Activated naive CD8-positive, alpha-beta T cell treated with anti-CD3 and anti-CD28 coated beads, Interleukin-2, amount 10 ng/mL, durations not matched to agents 7 days and 5 days (primary cell): ENCODE data around the gene PRRT3. TPM values are rescaled to one million over a fixed set of nuclear protein-coding genes. Genes with fewer than 3 reads are reported as not detected.
"Not testable (repeated sequence)": the region's sequence is repeated elsewhere in the genome, so short reads cannot be mapped to it uniquely, and the experiment has no call there.

Source experiments
- ATAC-seq: fragments of 150-1000 bp; cut with Tn5 transposase; one replicate; pipeline ENCODE4 v1.10.0; 2021; ENCODE audit warnings: low read depth, moderate library complexity
- POLR2A ChIA-PET: fragments of 350-600 bp; sonication (Branson Sonifier 250); formaldehyde crosslinking; loops from one replicate; lab custom pipeline; 2021; ENCODE audit warnings: antibody characterized with exemption; lab: Charles Lee
- DNase-seq: peaks from one replicate; pipeline ENCODE4 v3.0.0; 2021
- H3K27ac Mint-ChIP-seq: one replicate; pipeline ENCODE4 v1.8.0; 2022; ENCODE audit warnings: mild to moderate bottlenecking, mixed read lengths
- H3K27me3 Mint-ChIP-seq: one replicate; pipeline ENCODE4 v1.8.0; 2022; ENCODE audit warnings: mild to moderate bottlenecking, moderate library complexity, mixed read lengths
- H3K36me3 Mint-ChIP-seq: one replicate; pipeline ENCODE4 v1.8.0; 2021; ENCODE audit warnings: mild to moderate bottlenecking, mixed read lengths
- H3K4me1 Mint-ChIP-seq: one replicate; pipeline ENCODE4 v1.8.0; 2021; ENCODE audit warnings: mixed read lengths
- H3K4me3 Mint-ChIP-seq: one replicate; pipeline ENCODE4 v1.8.0; 2022; ENCODE audit warnings: mild to moderate bottlenecking, moderate library complexity, mixed read lengths
- H3K9me3 Mint-ChIP-seq: one replicate; pipeline ENCODE4 v1.8.0; 2021; ENCODE audit warnings: mixed read lengths
- total RNA-seq, 2 experiments: library from RNA; stranded (reverse); gene quantifications; one replicate each; pipeline ENCODE4 v1.2.3, GENCODE V29; 2021

Gene PRRT3
- total RNA-seq, 2 experiments from 2014 or later = 5.3 to 5.9 TPM

DNA sequence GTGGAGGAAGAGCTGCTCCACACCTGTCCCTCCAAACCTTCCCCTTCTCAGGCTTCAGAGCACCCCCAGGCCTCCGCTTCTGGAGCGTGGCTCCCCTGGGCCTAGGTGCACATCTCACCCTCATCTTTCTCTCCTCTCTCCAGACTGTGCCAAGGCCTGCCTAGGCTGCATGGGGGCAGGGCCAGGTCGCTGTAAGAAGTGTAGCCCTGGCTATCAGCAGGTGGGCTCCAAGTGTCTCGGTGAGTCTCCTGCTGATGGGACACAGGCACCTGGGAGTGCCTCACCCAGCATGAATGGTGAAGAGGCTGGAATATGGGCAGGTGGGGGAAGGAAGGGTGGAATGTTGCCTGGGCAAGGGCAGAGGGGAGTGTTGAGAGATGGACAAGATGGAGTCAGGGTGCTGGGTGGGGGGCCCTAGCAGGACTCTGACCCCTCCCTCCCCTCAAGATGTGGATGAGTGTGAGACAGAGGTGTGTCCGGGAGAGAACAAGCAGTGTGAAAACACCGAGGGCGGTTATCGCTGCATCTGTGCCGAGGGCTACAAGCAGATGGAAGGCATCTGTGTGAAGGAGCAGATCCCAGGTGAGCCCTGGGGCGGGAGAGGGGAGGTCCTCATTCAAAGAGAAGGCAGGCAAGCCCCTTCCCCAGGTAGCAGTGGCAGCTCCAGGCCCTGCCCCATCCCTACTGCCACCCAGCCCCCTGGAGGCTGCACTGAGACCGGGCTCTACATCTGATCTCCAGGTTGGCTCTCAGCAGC, 9.1 kb downstream of the PRRT3 start:
- ATAC-seq (no peak), DNase-seq (no peak)
- POLR2A ChIA-PET = interaction anchor here (0.8 to 1.6 kb wide), 3 partner anchors 9 to 31 kb away, joined by 3 to 7 read pairs (median 3); partner anchors contain the start of gene PRRT3
- peaks cover 3% of the 10 kb centered on the region for H3K36me3 Mint-ChIP-seq
- no peak overlapping the region for H3K4me3 Mint-ChIP-seq
- H3K27me3 Mint-ChIP-seq = no peaks in the 10 kb centered on the region
- H3K27ac Mint-ChIP-seq = no peak overlapping the region
- H3K4me1 Mint-ChIP-seq = no peaks in the 10 kb centered on the region
- no peaks in the 10 kb centered on the region for H3K9me3 Mint-ChIP-seq

DNA sequence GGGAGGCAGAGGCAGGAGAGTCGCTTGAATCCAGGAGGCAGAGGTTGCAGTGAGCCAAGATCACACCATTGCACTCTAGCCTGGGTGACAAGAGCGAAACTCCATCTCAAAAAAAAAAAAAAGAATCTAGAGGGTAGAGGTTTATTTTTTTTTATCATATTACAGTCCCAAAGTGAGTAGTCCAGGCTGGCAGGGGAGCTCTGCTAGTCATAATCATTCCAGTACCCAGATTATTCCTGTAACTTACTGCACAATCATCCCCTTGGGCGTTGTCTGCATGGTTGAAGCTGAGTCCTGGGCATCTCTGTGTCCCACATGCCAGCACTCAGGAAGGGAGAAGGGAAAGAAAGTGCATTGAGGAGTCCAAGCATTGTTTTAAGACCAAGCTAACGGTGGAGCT, 10.0 kb downstream of the PRRT3 start:
- H3K27ac Mint-ChIP-seq = no peak overlapping the region
- H3K9me3 Mint-ChIP-seq = no peaks in the 10 kb centered on the region
- no peak for ATAC-seq
- POLR2A ChIA-PET = interaction anchor here (0.8 to 1.6 kb wide), 3 partner anchors 10 to 30 kb away, joined by 3 to 7 read pairs (median 3); partner anchors contain the start of gene PRRT3
- H3K27me3 Mint-ChIP-seq = no peaks in the 10 kb centered on the region
- no peak for DNase-seq
- no peak overlapping the region for H3K4me3 Mint-ChIP-seq
- H3K4me1 Mint-ChIP-seq = no peaks in the 10 kb centered on the region
- peaks cover 5% of the 10 kb centered on the region for H3K36me3 Mint-ChIP-seq

GRCh38 chr3:9940746-9941145, 11.5 kb downstream of the PRRT3 start:
- Mint-ChIP-seq H3K36me3 (peaks cover 6% of the 10 kb centered on the region), H3K9me3 (no peaks in the 10 kb centered on the region), H3K27me3 (no peaks in the 10 kb centered on the region), H3K4me1 (peaks cover 1% of the 10 kb centered on the region), H3K27ac (no peak overlapping the region), H3K4me3 (no peak overlapping the region)
- POLR2A ChIA-PET = no interaction called here
- ATAC-seq = no peak
- no peak for DNase-seq

DNA sequence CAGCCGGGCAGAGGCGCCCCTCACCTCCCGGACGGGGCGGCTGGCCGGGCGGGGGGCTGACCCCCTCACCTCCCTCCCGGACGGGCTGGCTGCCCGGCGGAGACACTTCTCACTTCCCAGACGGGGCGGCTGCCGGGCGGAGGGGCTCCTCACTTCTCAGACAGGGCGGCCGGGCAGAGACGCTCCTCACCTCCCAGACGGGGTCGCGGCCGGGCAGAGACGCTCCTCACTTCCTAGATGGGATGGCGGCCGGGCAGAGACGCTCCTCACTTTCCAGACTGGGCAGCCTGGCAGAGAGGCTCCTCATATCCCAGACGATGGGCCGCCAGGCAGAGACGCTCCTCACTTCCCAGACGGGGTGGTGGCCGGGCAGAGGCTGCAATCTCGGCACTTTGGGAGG, 12.3 kb downstream of the PRRT3 start:
- H3K9me3 Mint-ChIP-seq, H3K36me3 Mint-ChIP-seq, DNase-seq, POLR2A ChIA-PET, H3K4me1 Mint-ChIP-seq, H3K27ac Mint-ChIP-seq, H3K27me3 Mint-ChIP-seq, ATAC-seq, H3K4me3 Mint-ChIP-seq: not testable (repeated sequence)

GRCh38 chr3:9938966-9939365, 13.2 kb downstream of the PRRT3 start:
- ATAC-seq = no peak
- POLR2A ChIA-PET = no interaction called here
- Mint-ChIP-seq H3K27me3 (no peaks in the 10 kb centered on the region), H3K36me3 (peaks cover 10% of the 10 kb centered on the region), H3K27ac (no peak overlapping the region), H3K9me3 (no peaks in the 10 kb centered on the region), H3K4me1 (peaks cover 15% of the 10 kb centered on the region), H3K4me3 (no peak overlapping the region)
- no peak for DNase-seq

- no peaks in the 10 kb centered on the region for H3K27me3 Mint-ChIP-seq
- H3K4me3 Mint-ChIP-seq = no peak overlapping the region
- no peak overlapping the region for H3K27ac Mint-ChIP-seq
- H3K4me1 Mint-ChIP-seq = peaks cover 15% of the 10 kb centered on the region
- ATAC-seq = no peak
- H3K9me3 Mint-ChIP-seq = no peaks in the 10 kb centered on the region
- POLR2A ChIA-PET = no interaction called here
- peaks cover 10% of the 10 kb centered on the region for H3K36me3 Mint-ChIP-seq
- DNase-seq = no peak
Measured at GRCh38 chr3:9937486-9938238, 14.5 kb downstream of the PRRT3 start.

- Mint-ChIP-seq H3K27ac (no peak overlapping the region), H3K27me3 (no peaks in the 10 kb centered on the region), H3K4me1 (peaks cover 23% of the 10 kb centered on the region), H3K36me3 (peaks cover 7% of the 10 kb centered on the region), H3K4me3 (no peak overlapping the region), H3K9me3 (no peaks in the 10 kb centered on the region)
- POLR2A ChIA-PET = interaction anchor here (1.6 to 2.3 kb wide), 2 partner anchors 15 to 46 kb away, joined by 5 read pairs; partner anchors contain the start of gene JAGN1
- DNase-seq (no peak), ATAC-seq (no peak)
Measured at GRCh38 chr3:9935966-9936510, 16.2 kb downstream of the PRRT3 start.

GRCh38 chr3:9934993-9935392, 17.2 kb downstream of the PRRT3 start:
- Mint-ChIP-seq H3K36me3 (peaks cover 7% of the 10 kb centered on the region), H3K4me1 (peaks cover 23% of the 10 kb centered on the region), H3K4me3 (peak overlapping the region; percentile 92), H3K27me3 (no peaks in the 10 kb centered on the region), H3K9me3 (no peaks in the 10 kb centered on the region), H3K27ac (peak overlapping the region; percentile 18)
- ATAC-seq (no peak), DNase-seq (no peak)
- POLR2A ChIA-PET = interaction anchor here (0.7 to 2.3 kb wide), 3 partner anchors 12 to 44 kb away, joined by 4 to 5 read pairs (median 5); partner anchors contain the start of gene JAGN1

GRCh38 chr3:9934235-9934621, 18.0 kb downstream of the PRRT3 start:
- ATAC-seq = no peak
- DNase-seq = no peak

DNA sequence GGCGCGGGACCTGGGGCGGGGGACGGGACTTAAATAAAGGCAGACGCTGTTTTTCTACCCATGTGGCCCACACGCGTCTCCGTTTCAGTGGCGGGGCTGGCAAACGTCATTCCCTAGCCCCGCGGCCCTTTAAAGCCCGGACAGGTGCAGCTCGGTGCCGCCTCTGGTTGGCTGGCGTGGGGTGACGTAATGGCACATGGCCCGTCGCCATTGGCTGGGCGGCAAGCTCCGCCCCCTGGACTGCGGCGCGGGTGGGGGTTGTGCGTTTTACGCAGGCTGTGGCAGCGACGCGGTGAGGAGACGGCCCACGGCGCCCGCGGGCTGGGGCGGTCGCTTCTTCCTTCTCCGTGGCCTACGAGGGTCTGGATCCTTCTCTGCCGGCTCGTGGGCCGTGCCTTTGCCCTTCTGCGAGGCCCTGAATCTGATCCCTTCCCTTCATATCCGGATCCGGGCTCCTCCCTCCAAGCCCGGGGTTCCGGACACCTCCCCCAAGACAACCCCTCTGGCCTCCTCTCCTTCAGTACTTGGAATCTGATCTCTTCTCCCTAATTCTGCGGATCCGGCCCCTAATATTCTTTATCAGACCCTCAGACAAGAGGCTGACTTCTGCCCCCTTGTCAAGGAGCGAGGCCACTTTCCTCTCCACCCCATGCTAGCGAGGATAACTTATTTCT, 18.5 kb downstream of the PRRT3 start, which contains the start of gene CRELD1:
Gene CRELD1, plus strand, starts transcription at position 274 of the 674 bp plus-strand sequence. CDS start 605 bp downstream, outside the sequence.
- H3K36me3 Mint-ChIP-seq = peaks cover 7% of the 10 kb centered on the region
- ATAC-seq = peak; percentile 82
- H3K27me3 Mint-ChIP-seq = no peaks in the 10 kb centered on the region
- POLR2A ChIA-PET = interaction anchor here (0.6 to 2.7 kb wide), 18 partner anchors 11 to 387 kb away, joined by 3 to 31 read pairs (median 4); partner anchors contain the start of genes BRPF1, FANCD2, IL17RE and JAGN1
- DNase-seq = peak; percentile 98
- H3K4me3 Mint-ChIP-seq = peak within 1 kb of the TSS; percentile 92
- peaks cover 23% of the 10 kb centered on the region for H3K4me1 Mint-ChIP-seq
- peak within 1 kb of the TSS; percentile 88 for H3K27ac Mint-ChIP-seq
- no peaks in the 10 kb centered on the region for H3K9me3 Mint-ChIP-seq

More at GRCh38 chr3:9934235-9934621, 18.0 kb downstream of the PRRT3 start:
- Mint-ChIP-seq H3K27me3 (no peaks in the 10 kb centered on the region), H3K27ac (peak overlapping the region; percentile 88), H3K4me3 (peak overlapping the region; percentile 92), H3K36me3 (peaks cover 7% of the 10 kb centered on the region), H3K4me1 (peaks cover 23% of the 10 kb centered on the region), H3K9me3 (no peaks in the 10 kb centered on the region)
- POLR2A ChIA-PET = interaction anchor here (0.6 to 2.6 kb wide), 8 partner anchors 12 to 387 kb away, joined by 3 to 31 read pairs (median 5); partner anchors contain the start of genes IL17RE, JAGN1 and SEC13

DNA sequence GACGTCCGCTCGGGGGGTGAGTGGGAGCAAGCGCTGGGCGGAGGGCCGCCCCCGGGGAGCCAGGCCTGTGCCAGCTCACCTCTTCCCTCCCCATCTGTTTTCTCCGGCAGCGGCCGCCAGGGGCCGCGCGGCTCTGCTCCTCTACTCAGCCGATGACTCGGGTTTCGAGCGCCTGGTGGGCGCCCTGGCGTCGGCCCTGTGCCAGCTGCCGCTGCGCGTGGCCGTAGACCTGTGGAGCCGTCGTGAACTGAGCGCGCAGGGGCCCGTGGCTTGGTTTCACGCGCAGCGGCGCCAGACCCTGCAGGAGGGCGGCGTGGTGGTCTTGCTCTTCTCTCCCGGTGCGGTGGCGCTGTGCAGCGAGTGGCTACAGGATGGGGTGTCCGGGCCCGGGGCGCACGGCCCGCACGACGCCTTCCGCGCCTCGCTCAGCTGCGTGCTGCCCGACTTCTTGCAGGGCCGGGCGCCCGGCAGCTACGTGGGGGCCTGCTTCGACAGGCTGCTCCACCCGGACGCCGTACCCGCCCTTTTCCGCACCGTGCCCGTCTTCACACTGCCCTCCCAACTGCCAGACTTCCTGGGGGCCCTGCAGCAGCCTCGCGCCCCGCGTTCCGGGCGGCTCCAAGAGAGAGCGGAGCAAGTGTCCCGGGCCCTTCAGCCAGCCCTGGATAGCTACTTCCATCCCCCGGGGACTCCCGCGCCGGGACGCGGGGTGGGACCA, 19.2 kb downstream of the PRRT3 start:
- H3K27me3 Mint-ChIP-seq = no peaks in the 10 kb centered on the region
- DNase-seq (peak; percentile 85), ATAC-seq (peak; percentile 76)
- POLR2A ChIA-PET = interaction anchor here (0.7 to 2.7 kb wide), 21 partner anchors 12 to 388 kb away, joined by 3 to 31 read pairs (median 4); partner anchors contain the start of genes BRPF1, FANCD2, IL17RE and JAGN1
- no peaks in the 10 kb centered on the region for H3K9me3 Mint-ChIP-seq
- H3K27ac Mint-ChIP-seq = peak overlapping the region; percentile 88
- peaks cover 7% of the 10 kb centered on the region for H3K36me3 Mint-ChIP-seq
- peaks cover 23% of the 10 kb centered on the region for H3K4me1 Mint-ChIP-seq
- H3K4me3 Mint-ChIP-seq = peak overlapping the region; percentile 92

DNA sequence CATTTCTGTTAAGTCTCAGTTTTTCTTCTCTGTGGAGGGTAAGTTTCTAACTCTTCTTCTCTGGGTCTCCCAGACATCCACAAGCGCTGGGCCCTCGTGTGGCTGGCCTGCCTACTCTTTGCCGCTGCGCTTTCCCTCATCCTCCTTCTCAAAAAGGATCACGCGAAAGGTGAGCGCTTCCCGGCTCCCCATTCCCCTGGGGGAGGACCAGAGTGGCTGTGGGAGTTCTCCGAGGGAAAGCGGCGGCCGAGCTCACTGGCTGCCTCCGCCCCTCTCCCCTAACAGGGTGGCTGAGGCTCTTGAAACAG, 19.7 kb downstream of the PRRT3 start:
- POLR2A ChIA-PET = interaction anchor here (0.7 to 2.7 kb wide), 14 partner anchors 14 to 388 kb away, joined by 3 to 31 read pairs (median 4); partner anchors contain the start of genes BRPF1, FANCD2, JAGN1 and SEC13
- Mint-ChIP-seq H3K27me3 (no peaks in the 10 kb centered on the region), H3K4me1 (peaks cover 23% of the 10 kb centered on the region), H3K36me3 (peaks cover 7% of the 10 kb centered on the region), H3K4me3 (peak overlapping the region; percentile 92), H3K27ac (peak overlapping the region; percentile 88), H3K9me3 (no peaks in the 10 kb centered on the region)
- DNase-seq (no peak), ATAC-seq (no peak)
